GM04503 (cell line): ENCODE data around the gene GPR17.
A peak's percentile ranks its signal among the peaks of the same experiment; 100 is the strongest.

Experiments
- DNase-seq: peaks from one replicate; pipeline ENCODE4 v3.0.0-alpha.2; 2012; ENCODE audit warnings: low read depth

GPR17 gene

GRCh38 chr2:127614731-127615130, 31.2 kb upstream of the GPR17 start:
- DNase-seq = peak; percentile 65

- peak; percentile 35 for DNase-seq
Measured at GRCh38 chr2:127615511-127616166, 30.3 kb upstream of the GPR17 start.

GRCh38 chr2:127618551-127619202, 27.3 kb upstream of the GPR17 start:
- DNase-seq = no peak

GRCh38 chr2:127619203-127619590, 26.8 kb upstream of the GPR17 start:
- no peak for DNase-seq

- no peak for DNase-seq
Measured at GRCh38 chr2:127619877-127620705, 25.9 kb upstream of the GPR17 start.

GRCh38 chr2:127620866-127621265, 25.1 kb upstream of the GPR17 start:
- DNase-seq = no peak

- no peak for DNase-seq
Measured at GRCh38 chr2:127621981-127622431, 23.9 kb upstream of the GPR17 start.

- no peak for DNase-seq
Measured at GRCh38 chr2:127622561-127623387, 23.2 kb upstream of the GPR17 start.

GRCh38 chr2:127623388-127624319, 22.3 kb upstream of the GPR17 start:
- DNase-seq = no peak

- no peak for DNase-seq
Measured at GRCh38 chr2:127624320-127624755, 21.6 kb upstream of the GPR17 start.

GRCh38 chr2:127624756-127625571, 21.0 kb upstream of the GPR17 start:
- no peak for DNase-seq

GRCh38 chr2:127625572-127625951, 20.4 kb upstream of the GPR17 start:
- DNase-seq = no peak

- DNase-seq = no peak
Measured at GRCh38 chr2:127626175-127626574, 19.8 kb upstream of the GPR17 start.

GRCh38 chr2:127626917-127627739, 18.8 kb upstream of the GPR17 start:
- DNase-seq = no peak

- no peak for DNase-seq
Measured at GRCh38 chr2:127627740-127628571, 18.0 kb upstream of the GPR17 start.

- no peak for DNase-seq
Measured at GRCh38 chr2:127628767-127629614, 17.0 kb upstream of the GPR17 start.

- no peak for DNase-seq
Measured at GRCh38 chr2:127629637-127630036, 16.3 kb upstream of the GPR17 start.
